Common myeloid progenitor, CD34-positive (primary cell): ENCODE measurements around the gene ROCK2. TPM values are rescaled to one million over a fixed set of nuclear protein-coding genes. Genes with fewer than 3 reads are reported as not detected.
A peak's percentile ranks its signal among the peaks of the same experiment; 100 is the strongest.

ENCODE experiments used
- CTCF ChIA-PET: fragments of 350-600 bp; sonication (Branson Sonifier 250); formaldehyde crosslinking; loops from one replicate; lab custom pipeline; 2021; ENCODE audit warnings: antibody characterized with exemption; lab: Charles Lee
- POLR2A ChIA-PET: fragments of 350-600 bp; sonication (Branson Sonifier 250); formaldehyde crosslinking; loops from one replicate; lab custom pipeline; 2021; ENCODE audit warnings: antibody characterized with exemption; lab: Charles Lee
- DNase-seq, 3 donors: peaks; one replicate each; pipeline versions ENCODE4 v3.0.0 to v3.0.0-alpha.2; 2013
- H3K27ac ChIP-seq, 2 experiments: 1 replicate in 1 of 2; 2 replicates in 1 of 2; pipeline ENCODE4 v1.7.0; 2013; ENCODE audit warnings: inconsistent platforms in 2 of 2, low read length in 2 of 2, mild to moderate bottlenecking in 2 of 2, low read depth in 1 of 2, moderate library complexity in 1 of 2; ENCODE audit not compliant: severe bottlenecking in 2 of 2, insufficient read depth in 1 of 2, poor library complexity in 1 of 2
- H3K27me3 ChIP-seq, 5 experiments: replicated peaks in 2 of 5; 1 replicate in 3 of 5; 2 replicates in 2 of 5; pipeline versions ENCODE4 v1.6.1 to v1.7.0; 2013; ENCODE audit warnings: low read length in 4 of 5, mild to moderate bottlenecking in 2 of 5, moderate library complexity in 2 of 5, inconsistent platforms in 1 of 5; ENCODE audit not compliant: insufficient read depth in 5 of 5, control insufficient read depth in 4 of 5
- H3K36me3 ChIP-seq, 4 experiments: 1 replicate in 2 of 4; 2 replicates in 2 of 4; pipeline versions ENCODE4 v1.6.1 to v1.7.0; 2013; ENCODE audit warnings: low read length in 3 of 4, control low read depth in 1 of 4, mild to moderate bottlenecking in 1 of 4; ENCODE audit not compliant: control insufficient read depth in 4 of 4, insufficient read depth in 4 of 4
- H3K4me1 ChIP-seq, 4 experiments: 1 replicate in 3 of 4; 2 replicates in 1 of 4; pipeline versions ENCODE4 v1.6.1 to v1.7.1; 2013; ENCODE audit warnings: low read length in 3 of 4, mild to moderate bottlenecking in 3 of 4, control low read depth in 1 of 4, inconsistent platforms in 1 of 4, moderate library complexity in 1 of 4; ENCODE audit not compliant: control insufficient read depth in 4 of 4, insufficient read depth in 4 of 4; ENCODE audit errors: control extremely low read depth in 1 of 4
- H3K4me3 ChIP-seq, 7 experiments: 1 replicate in 4 of 7; 2 replicates in 3 of 7; pipeline versions ENCODE4 v1.5.1 to v1.7.0; 2013; ENCODE audit warnings: mild to moderate bottlenecking in 7 of 7, low read length in 6 of 7, moderate library complexity in 6 of 7, inconsistent platforms in 2 of 7, low read depth in 2 of 7, control low read depth in 1 of 7; ENCODE audit not compliant: insufficient read depth in 4 of 7, control insufficient read depth in 1 of 7; ENCODE audit errors: extremely low read depth in 1 of 7
- H3K9me3 ChIP-seq, 5 experiments: 1 replicate in 4 of 5; 2 replicates in 1 of 5; pipeline versions ENCODE4 v1.6.1 to v1.7.1; 2013; ENCODE audit warnings: low read length in 4 of 5, mild to moderate bottlenecking in 2 of 5, inconsistent platforms in 1 of 5, low read depth in 1 of 5, moderate library complexity in 1 of 5; ENCODE audit not compliant: control insufficient read depth in 4 of 5, insufficient read depth in 2 of 5; ENCODE audit errors: control extremely low read depth in 1 of 5
- whole genome bisulfite sequencing: methylation state at CpG from one replicate; pipeline ENCODE4 v1.1.5; 2013; ENCODE audit not compliant: insufficient coverage; 5-methylcytosine and 5-hydroxymethylcytosine counted together
- polyA plus RNA-seq: library from polyadenylated mRNA; unstranded; fragments of 120-200 nt; gene quantifications from one replicate; pipeline ENCODE4 v1.2.1, GENCODE V29; 2013

Gene ROCK2
- 19.3 TPM for polyA plus RNA-seq

DNA sequence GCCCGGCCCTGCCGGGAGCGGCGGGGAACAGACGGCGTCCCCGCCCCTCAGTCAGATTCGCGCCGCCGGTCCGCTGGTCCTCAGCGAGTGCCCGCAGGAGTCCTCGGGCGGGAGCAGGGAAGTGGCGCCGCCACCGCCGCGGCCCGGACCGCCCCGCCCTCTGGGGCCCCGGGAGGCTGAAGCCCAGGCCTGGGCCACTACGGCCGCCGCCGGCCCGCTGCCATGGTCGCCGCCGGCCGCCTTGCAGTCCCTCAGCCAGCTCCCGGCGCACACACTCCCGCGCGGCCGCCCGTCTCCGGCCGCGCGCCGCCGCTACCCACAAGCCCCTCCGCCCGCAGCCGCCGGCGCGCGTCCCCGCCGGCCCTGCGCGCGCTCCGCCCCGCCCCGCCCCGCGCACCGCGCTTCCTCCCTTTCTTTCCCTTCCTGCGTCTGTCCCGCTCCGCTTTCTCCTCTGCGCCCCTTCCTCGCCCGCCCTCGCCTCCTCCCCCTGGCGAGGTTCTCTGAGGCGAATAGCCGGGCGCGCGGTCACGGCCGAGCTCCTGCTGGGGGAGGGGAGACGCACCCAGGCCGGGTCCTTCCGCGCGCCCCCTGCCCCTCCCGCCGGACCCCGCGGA is at the start of gene ROCK2:
TSS of gene ROCK2 (minus strand) at position 295 of the 614 bp plus-strand sequence. CDS start 500 bp downstream, outside the sequence.
- CTCF ChIA-PET: interaction anchor here (1.3 to 2.3 kb wide), 3 partner anchors 67 to 119 kb away, joined by 3 to 6 read pairs (median 5); no protein-coding TSS in a partner anchor

DNA sequence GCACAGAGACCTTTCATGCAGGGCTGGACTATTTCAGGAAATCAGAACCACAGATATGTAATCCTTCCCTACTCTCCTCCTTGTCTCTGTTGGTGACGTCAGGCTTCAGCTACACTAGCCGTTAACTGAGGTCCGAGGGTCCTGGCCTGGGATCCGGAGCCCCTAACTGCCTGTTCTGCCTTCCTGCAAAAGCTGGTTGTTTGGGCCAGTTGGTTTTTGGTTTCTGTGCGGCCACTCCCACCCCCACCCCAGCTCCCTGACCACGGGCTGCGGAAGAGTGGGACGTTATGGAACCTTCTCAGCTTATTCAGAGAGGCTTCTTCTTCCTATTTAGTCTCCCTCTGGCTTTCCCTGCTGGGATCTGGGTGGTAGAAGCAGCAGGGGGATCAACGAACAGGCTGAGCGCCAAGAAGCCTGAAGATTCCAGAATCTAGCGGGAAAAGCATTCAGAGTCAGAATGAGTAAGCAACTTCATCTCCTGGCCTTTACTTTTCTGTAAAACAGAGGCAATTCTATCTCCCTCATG is 49.3 kb upstream of the ROCK2 start:
- no peaks in the 10 kb centered on the region for H3K4me1 ChIP-seq
- no peak overlapping the region for H3K27ac ChIP-seq
- no peak for DNase-seq
- H3K9me3 ChIP-seq: no peaks in the 10 kb centered on the region
- H3K4me3 ChIP-seq: no peak overlapping the region
- ChIA-PET POLR2A (no interaction called here), CTCF (no interaction called here)
- H3K36me3 ChIP-seq: no peaks in the 10 kb centered on the region
- no peaks in the 10 kb centered on the region for H3K27me3 ChIP-seq
- WGBS: 92% methylated on average over 7 of the region's 11 CpGs

More for the DNA sequence above, at the start of gene ROCK2:
- DNase-seq: peak; percentile 72 to 82 (median 73)
- under 1% methylated on average over 84 of the region's 90 CpGs for WGBS
- Histone ChIP-seq H3K4me3 (peak within 1 kb of the TSS; percentile 76 to 98 (median 90)), H3K27me3 (no peaks in the 10 kb centered on the region), H3K27ac (peak within 1 kb of the TSS; percentile 82 to 93), H3K9me3 (no peaks in the 10 kb centered on the region), H3K4me1 (peaks cover 11 to 28% (median 21%) of the 10 kb centered on the region in 4 experiments), H3K36me3 (no peaks in the 10 kb centered on the region)
- POLR2A ChIA-PET: interaction anchor here (0.9 to 1.3 kb wide), 2 partner anchors 10 to 46 kb away, joined by 3 read pairs; no protein-coding TSS in a partner anchor

DNA sequence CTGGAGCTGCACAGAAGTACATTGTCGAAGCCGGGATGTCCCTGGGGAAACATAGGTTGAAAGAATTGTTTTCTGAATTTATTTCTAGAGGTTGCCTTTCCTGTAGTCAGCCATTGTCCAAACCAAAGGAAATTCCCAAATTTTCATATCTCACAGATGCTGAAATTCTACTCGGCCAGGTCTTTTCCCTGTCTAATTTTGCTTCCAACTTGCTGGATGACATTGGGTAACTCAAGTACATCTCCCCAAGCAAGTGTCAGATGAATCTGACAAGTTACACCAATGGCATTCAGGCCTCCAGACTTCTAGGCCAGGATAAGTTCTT is 47.5 kb upstream of the ROCK2 start:
- H3K27ac ChIP-seq: no peak overlapping the region
- POLR2A ChIA-PET: no interaction called here
- WGBS: 100% methylated on average over 1 of the region's 3 CpGs
- no peak for DNase-seq
- CTCF ChIA-PET: no interaction called here
- H3K36me3 ChIP-seq: no peaks in the 10 kb centered on the region
- H3K9me3 ChIP-seq: no peaks in the 10 kb centered on the region
- no peaks in the 10 kb centered on the region for H3K27me3 ChIP-seq
- no peak overlapping the region for H3K4me3 ChIP-seq
- H3K4me1 ChIP-seq: peaks cover 0 to 4% (median 0%) of the 10 kb centered on the region in 4 experiments

DNA sequence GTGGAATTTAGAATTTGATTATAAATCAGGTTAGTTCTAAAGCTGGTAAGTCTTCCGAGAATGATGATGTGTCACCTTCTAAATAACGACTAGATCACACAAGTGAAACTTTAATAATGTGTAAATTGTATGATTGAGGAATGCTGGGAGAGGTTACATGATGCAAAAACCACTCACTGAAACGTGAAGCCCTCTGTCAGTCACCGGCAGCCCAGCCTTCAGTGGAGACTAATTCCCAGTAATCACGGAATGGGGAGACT is 45.9 kb upstream of the ROCK2 start:
- Histone ChIP-seq H3K4me3 (no peak overlapping the region), H3K36me3 (no peaks in the 10 kb centered on the region), H3K27me3 (no peaks in the 10 kb centered on the region), H3K27ac (no peak overlapping the region), H3K4me1 (peaks cover 0 to 4% (median 0%) of the 10 kb centered on the region in 4 experiments), H3K9me3 (no peaks in the 10 kb centered on the region)
- 95% methylated on average over 5 of the region's 5 CpGs for WGBS
- no peak for DNase-seq
- CTCF ChIA-PET: no interaction called here
- POLR2A ChIA-PET: interaction anchor here (1.4 kb wide), 1 partner anchor 46 kb away, joined by 3 read pairs; the partner anchor contains the start of gene ROCK2

DNA sequence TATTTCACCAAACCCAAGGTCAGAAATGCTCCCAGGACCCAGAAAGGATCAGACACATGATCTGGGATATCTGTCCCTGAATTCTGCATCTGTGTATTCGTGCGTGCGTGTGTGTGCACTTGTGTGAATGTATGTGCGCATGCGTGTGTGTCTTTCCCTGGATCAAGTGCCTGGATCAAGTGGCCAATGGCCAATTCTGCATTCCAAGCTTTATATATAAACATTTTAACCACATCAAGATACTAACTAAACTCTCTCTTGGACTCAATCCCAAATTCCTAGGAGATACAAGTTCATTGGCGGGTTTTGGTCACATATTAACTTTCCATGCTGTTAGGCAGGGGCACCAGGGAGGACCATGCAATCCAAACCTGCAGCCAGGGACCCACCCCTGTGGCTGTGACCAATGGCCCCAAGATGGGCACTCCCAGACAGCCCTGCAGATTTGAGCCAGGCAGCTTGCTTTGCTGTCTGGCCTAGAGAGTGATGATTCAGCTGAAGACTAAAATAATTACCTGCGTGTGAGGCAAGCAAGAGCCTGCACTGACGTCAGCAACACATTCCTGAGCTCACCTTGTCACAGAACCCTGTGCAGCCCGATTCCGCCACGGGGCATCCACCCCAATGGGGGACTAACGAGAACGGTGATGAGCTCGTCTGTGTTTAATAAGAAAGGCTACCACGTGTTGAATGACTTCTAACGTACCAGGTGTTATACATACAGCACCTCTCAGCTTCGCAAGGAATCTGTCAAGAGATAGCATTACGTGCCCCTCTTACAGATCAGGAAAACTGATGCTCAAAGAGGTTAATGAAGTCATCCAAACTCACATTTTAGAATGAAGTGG is 45.3 kb upstream of the ROCK2 start:
- CTCF ChIA-PET: no interaction called here
- WGBS: 94% methylated on average over 13 of the region's 18 CpGs

DNA sequence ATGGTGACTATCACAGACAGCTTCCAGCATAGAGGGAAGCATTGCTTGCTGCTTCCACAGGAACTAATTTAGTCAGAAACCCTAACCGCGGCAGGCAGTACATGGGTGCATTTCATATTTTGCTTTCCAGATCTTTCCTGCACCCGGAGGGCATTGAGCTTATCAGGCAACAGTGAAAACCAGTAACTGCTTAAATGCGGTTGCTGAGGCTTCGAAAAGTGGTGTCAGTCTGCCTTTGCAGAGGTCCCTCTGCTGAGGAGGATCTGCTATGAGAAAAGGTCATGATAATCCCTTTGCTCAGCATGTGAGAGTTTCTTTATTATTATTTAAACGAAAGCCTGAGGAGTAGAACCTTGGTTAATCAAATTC is 44.6 kb upstream of the ROCK2 start:
- Histone ChIP-seq H3K36me3 (no peaks in the 10 kb centered on the region), H3K9me3 (no peaks in the 10 kb centered on the region), H3K4me1 (peaks cover 0 to 4% (median 0%) of the 10 kb centered on the region in 4 experiments), H3K27me3 (no peaks in the 10 kb centered on the region), H3K27ac (no peak overlapping the region), H3K4me3 (no peak overlapping the region)
- ChIA-PET POLR2A (no interaction called here), CTCF (no interaction called here)
- DNase-seq: peak in 1 of 3 donors; percentile 17
- 94% methylated on average over 5 of the region's 6 CpGs for WGBS

More for the DNA sequence above, 45.3 kb upstream of the ROCK2 start:
- Histone ChIP-seq H3K9me3 (no peaks in the 10 kb centered on the region), H3K27me3 (no peaks in the 10 kb centered on the region), H3K4me3 (no peak overlapping the region), H3K36me3 (no peaks in the 10 kb centered on the region), H3K27ac (no peak overlapping the region), H3K4me1 (peaks cover 0 to 4% (median 0%) of the 10 kb centered on the region in 4 experiments)
- POLR2A ChIA-PET: interaction anchor here (1.4 kb wide), 1 partner anchor 45 kb away, joined by 3 read pairs; the partner anchor contains the start of gene ROCK2
- DNase-seq: no peak
